ENCODE data around the gene EEF1AKMT2. TPM values are rescaled to one million over a fixed set of nuclear protein-coding genes. Genes with fewer than 3 reads are reported as not detected.

The EEF1AKMT2 gene
- total RNA-seq, 1 donor from 2014 or later = 18.4 TPM

DNA sequence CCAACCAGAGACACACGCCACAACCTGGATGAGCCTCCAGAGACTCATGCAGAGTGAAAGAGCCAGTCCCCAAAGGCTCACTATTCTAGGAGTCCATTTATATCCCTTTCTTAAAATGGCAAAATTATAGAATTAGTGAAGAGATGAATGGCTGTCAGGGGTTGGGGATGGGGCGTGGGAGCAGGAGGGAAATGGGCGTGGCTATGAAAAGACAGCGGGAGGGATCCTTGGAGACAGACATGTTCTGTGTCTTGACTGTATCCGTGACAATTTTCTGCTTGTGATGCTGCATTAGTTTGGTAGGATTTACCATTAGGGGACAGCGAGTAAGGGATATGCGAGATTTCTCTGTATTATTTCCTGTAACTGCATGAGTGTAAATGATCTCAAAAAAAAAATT lies 80.5 kb downstream of the EEF1AKMT2 start:
- no peak for TF ChIP-seq CTCF (IDR thresholded peaks at IDR 0.05; ENCODE audit: partially characterized antibody, unreplicated experiment)
- no peak for DNase-seq
- Mint-ChIP-seq H3K4me1 (ENCODE audit: low read depth, unreplicated experiment) (peaks cover 45% of the 10 kb centered on the region), H3K36me3 (ENCODE audit: unreplicated experiment) (no peaks in the 10 kb centered on the region), H3K27ac (ENCODE audit: unreplicated experiment) (no peak overlapping the region), H3K9me3 (ENCODE audit: unreplicated experiment) (peaks cover 4% of the 10 kb centered on the region), H3K4me3 (ENCODE audit: unreplicated experiment) (no peak overlapping the region), H3K27me3 (ENCODE audit: unreplicated experiment) (peaks cover 1% of the 10 kb centered on the region)

GRCh38 chr10:124710266-124710881 lies 81.3 kb downstream of the EEF1AKMT2 start:
- peaks cover 40% of the 10 kb centered on the region for H3K4me1 Mint-ChIP-seq (ENCODE audit: low read depth, unreplicated experiment)
- no peak overlapping the region for H3K4me3 Mint-ChIP-seq (ENCODE audit: unreplicated experiment)
- peaks cover under 1% of the 10 kb centered on the region for H3K27me3 Mint-ChIP-seq (ENCODE audit: unreplicated experiment)
- no peaks in the 10 kb centered on the region for H3K36me3 Mint-ChIP-seq (ENCODE audit: unreplicated experiment)
- no peak for TF ChIP-seq CTCF (IDR thresholded peaks at IDR 0.05; ENCODE audit: partially characterized antibody, unreplicated experiment)
- no peak for DNase-seq
- peaks cover 5% of the 10 kb centered on the region for H3K9me3 Mint-ChIP-seq (ENCODE audit: unreplicated experiment)
- H3K27ac Mint-ChIP-seq (ENCODE audit: unreplicated experiment) = no peak overlapping the region

GRCh38 chr10:124709861-124710260 lies 81.8 kb downstream of the EEF1AKMT2 start:
- H3K27ac Mint-ChIP-seq (ENCODE audit: unreplicated experiment) = no peak overlapping the region
- no peaks in the 10 kb centered on the region for H3K27me3 Mint-ChIP-seq (ENCODE audit: unreplicated experiment)
- no peak for DNase-seq
- peaks cover 39% of the 10 kb centered on the region for H3K4me1 Mint-ChIP-seq (ENCODE audit: low read depth, unreplicated experiment)
- peaks cover 3% of the 10 kb centered on the region for H3K9me3 Mint-ChIP-seq (ENCODE audit: unreplicated experiment)
- TF ChIP-seq CTCF (IDR thresholded peaks at IDR 0.05; ENCODE audit: partially characterized antibody, unreplicated experiment) = no peak
- no peak overlapping the region for H3K4me3 Mint-ChIP-seq (ENCODE audit: unreplicated experiment)
- no peaks in the 10 kb centered on the region for H3K36me3 Mint-ChIP-seq (ENCODE audit: unreplicated experiment)

DNA sequence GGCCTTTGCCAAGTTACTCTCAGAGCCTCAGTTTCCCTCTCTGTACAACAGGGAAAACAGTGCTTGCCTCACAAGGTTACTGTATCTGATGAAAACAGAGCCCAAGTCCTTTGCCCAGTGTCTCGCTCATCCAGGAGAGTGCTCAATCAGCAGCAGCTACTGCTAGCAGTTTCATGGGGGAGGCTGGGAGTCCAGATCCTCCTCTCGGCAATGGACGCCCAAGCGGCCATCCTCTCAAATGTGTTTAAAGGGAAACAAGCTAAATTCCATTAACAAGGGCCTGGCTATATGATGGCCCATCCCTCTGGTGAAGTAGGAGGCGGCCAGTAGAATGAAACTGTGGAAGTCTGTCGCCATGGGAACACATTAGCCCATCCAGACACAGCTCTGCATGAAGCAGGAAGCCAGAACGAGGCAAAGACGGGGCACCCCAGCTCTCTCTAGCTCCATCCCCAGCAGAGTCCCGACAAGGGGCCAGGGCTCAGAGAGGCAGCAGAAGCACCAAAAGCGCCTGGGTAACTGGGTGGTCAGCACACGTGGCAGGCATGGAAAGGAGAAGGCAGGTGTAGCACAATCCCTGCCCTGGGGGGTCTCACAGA lies 82.7 kb downstream of the EEF1AKMT2 start:
- no peak for TF ChIP-seq CTCF (IDR thresholded peaks at IDR 0.05; ENCODE audit: partially characterized antibody, unreplicated experiment)
- Mint-ChIP-seq H3K36me3 (ENCODE audit: unreplicated experiment) (no peaks in the 10 kb centered on the region), H3K27ac (ENCODE audit: unreplicated experiment) (no peak overlapping the region), H3K4me1 (ENCODE audit: low read depth, unreplicated experiment) (peaks cover 46% of the 10 kb centered on the region), H3K4me3 (ENCODE audit: unreplicated experiment) (peak overlapping the region; percentile 16), H3K27me3 (ENCODE audit: unreplicated experiment) (no peaks in the 10 kb centered on the region), H3K9me3 (ENCODE audit: unreplicated experiment) (peaks cover 3% of the 10 kb centered on the region)
- no peak for DNase-seq

GRCh38 chr10:124708246-124708779 lies 83.4 kb downstream of the EEF1AKMT2 start:
- Mint-ChIP-seq H3K36me3 (ENCODE audit: unreplicated experiment) (no peaks in the 10 kb centered on the region), H3K9me3 (ENCODE audit: unreplicated experiment) (peaks cover 3% of the 10 kb centered on the region), H3K4me3 (ENCODE audit: unreplicated experiment) (no peak overlapping the region), H3K27ac (ENCODE audit: unreplicated experiment) (no peak overlapping the region), H3K27me3 (ENCODE audit: unreplicated experiment) (no peaks in the 10 kb centered on the region), H3K4me1 (ENCODE audit: low read depth, unreplicated experiment) (peaks cover 51% of the 10 kb centered on the region)
- DNase-seq = no peak
- TF ChIP-seq CTCF (IDR thresholded peaks at IDR 0.05; ENCODE audit: partially characterized antibody, unreplicated experiment) = no peak
